Measurements from ENCODE around the gene XRN2.

GRCh38 chr20:21437248-21437647 lies 134.1 kb downstream of the XRN2 start:
- TF ChIP-seq EZH2phosphoT487 (IDR thresholded peaks at IDR 0.05; ENCODE audit: borderline replicate concordance, low read length) = no peak
- TF ChIP-seq CTCF (conservative IDR thresholded peaks at IDR 0.05; ENCODE audit: low read depth, low read length) = no peak

All from PC-3 (cell line).